Measurements from ENCODE around the gene FHIP2A. TPM values are rescaled to one million over a fixed set of nuclear protein-coding genes. Genes with fewer than 3 reads are reported as not detected.

FHIP2A gene
- total RNA-seq, 1 experiment from 2014 or later: 10.8 TPM

DNA sequence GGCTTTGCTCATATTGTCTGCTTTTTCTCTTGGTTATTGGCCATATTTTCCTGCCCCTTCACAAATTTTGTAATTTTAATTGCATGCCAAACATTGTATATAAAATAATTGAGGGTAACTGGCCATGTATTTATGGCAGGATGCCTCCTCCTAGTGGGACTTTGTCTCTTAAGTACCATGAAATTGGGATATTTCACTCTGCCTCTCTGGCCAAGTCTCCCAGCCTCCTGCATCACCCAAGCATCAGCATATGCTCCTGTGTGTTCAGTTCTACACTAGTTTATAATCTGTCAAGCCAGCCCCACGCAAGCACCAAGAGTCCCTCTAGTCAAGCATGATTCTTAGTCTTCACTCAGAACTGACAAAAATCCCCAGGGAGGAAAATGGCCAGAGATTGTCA lies 44.2 kb upstream of the FHIP2A start:
- Mint-ChIP-seq H3K4me1 (ENCODE audit: low read depth, unreplicated experiment) (peaks cover 34% of the 10 kb centered on the region), H3K27me3 (ENCODE audit: unreplicated experiment) (no peaks in the 10 kb centered on the region), H3K4me3 (ENCODE audit: low read depth, unreplicated experiment) (no peak overlapping the region), H3K9me3 (ENCODE audit: low read depth, unreplicated experiment) (no peaks in the 10 kb centered on the region), H3K27ac (ENCODE audit: unreplicated experiment) (no peak overlapping the region), H3K36me3 (ENCODE audit: insufficient read depth, unreplicated experiment) (no peaks in the 10 kb centered on the region)
- no peak for DNase-seq
- BruUV-seq (replicated peaks): no TSS peak
- CTCF ChIA-PET: no interaction called here
- TF ChIP-seq, protein P1, sequence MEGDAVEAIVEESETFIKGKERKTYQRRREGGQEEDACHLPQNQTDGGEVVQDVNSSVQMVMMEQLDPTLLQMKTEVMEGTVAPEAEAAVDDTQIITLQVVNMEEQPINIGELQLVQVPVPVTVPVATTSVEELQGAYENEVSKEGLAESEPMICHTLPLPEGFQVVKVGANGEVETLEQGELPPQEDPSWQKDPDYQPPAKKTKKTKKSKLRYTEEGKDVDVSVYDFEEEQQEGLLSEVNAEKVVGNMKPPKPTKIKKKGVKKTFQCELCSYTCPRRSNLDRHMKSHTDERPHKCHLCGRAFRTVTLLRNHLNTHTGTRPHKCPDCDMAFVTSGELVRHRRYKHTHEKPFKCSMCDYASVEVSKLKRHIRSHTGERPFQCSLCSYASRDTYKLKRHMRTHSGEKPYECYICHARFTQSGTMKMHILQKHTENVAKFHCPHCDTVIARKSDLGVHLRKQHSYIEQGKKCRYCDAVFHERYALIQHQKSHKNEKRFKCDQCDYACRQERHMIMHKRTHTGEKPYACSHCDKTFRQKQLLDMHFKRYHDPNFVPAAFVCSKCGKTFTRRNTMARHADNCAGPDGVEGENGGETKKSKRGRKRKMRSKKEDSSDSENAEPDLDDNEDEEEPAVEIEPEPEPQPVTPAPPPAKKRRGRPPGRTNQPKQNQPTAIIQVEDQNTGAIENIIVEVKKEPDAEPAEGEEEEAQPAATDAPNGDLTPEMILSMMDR (IDR thresholded peaks at IDR 0.05; ENCODE audit: unreplicated experiment): no peak
- intact Hi-C loops (cut with micrococcal nuclease; ENCODE audit: unreplicated experiment): no loop called here

DNA sequence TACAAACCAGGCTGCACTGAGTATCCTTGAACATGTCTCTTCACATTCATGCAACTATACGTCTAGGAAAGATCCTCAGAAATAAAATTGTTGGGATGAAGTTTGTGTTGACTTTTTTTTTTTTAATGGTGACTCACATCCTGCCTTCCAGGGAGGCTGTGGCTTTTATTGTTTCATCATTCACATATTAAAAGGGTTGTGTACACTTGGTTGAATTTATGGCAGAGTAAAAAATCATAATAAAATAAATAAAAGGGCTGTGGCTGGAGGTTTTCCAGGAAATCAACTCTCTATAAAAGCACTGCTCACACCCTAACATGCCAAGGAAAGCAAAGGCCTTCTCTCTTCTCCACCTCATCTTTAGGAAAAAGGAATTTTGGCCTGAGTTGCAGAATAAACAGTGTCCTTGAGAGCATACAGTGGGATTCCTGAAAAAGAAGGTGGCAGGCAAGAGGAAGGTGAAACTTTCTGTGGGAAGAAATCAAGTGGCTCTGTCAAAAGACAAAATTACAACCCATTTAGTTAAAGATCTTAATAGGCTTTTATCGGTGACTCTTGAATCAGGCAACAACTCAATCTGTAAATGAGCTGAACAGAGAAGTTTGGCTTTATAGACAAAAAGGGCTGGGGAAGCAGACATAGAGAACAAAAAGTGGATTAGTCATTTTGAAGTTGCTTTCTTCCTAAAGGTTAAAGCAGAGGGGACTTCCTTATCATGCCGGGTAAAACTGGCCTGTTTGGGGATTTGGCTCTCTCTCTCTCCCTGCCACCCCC lies 41.6 kb upstream of the FHIP2A start:
- Mint-ChIP-seq H3K27me3 (ENCODE audit: unreplicated experiment) (no peaks in the 10 kb centered on the region), H3K9me3 (ENCODE audit: low read depth, unreplicated experiment) (no peaks in the 10 kb centered on the region), H3K4me3 (ENCODE audit: low read depth, unreplicated experiment) (peak overlapping the region; percentile 39), H3K36me3 (ENCODE audit: insufficient read depth, unreplicated experiment) (no peaks in the 10 kb centered on the region), H3K4me1 (ENCODE audit: low read depth, unreplicated experiment) (peaks cover 45% of the 10 kb centered on the region), H3K27ac (ENCODE audit: unreplicated experiment) (peak overlapping the region; percentile 95)
- TF ChIP-seq, protein P1 (IDR thresholded peaks at IDR 0.05; ENCODE audit: unreplicated experiment): no peak
- intact Hi-C loops (cut with micrococcal nuclease; ENCODE audit: unreplicated experiment): no loop called here
- DNase-seq: no peak
- CTCF ChIA-PET: interaction anchor here (0.6 kb wide), 1 partner anchor 76 kb away, joined by 4 read pairs; no protein-coding TSS in a partner anchor
- no TSS peak for BruUV-seq (replicated peaks)

DNA sequence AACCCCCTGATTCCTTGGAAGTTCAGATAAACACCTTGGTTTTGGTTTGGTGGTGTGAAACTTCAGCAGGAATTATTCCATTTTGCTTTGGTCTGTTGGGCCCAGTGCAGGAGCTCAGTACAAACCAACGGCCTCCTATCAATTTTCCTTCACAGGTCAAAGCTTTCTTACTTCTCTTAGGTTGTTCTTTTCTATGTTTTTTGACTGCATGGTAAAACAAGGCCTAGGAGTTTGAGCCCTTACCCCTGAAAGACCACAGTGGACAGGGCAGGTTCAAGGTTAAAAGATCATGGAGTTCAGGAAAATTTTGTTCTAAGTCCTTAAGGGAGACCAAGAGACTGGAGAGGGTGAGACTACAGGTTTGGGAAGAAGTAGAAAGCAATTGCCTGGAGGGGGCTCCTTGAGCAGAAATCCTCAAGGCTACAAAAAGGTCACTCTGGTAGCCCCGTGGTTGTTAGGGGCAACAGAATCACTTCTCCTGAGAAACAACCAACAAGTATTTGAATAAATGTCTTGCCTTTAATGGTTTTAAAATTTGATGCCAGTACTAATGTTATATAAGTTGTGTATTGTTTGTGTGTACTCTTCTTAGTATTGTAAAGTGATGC lies 40.9 kb upstream of the FHIP2A start:
- no peak for DNase-seq
- intact Hi-C loops (cut with micrococcal nuclease; ENCODE audit: unreplicated experiment): no loop called here
- TF ChIP-seq, protein P1 (IDR thresholded peaks at IDR 0.05; ENCODE audit: unreplicated experiment): no peak
- Mint-ChIP-seq H3K4me3 (ENCODE audit: low read depth, unreplicated experiment) (peak overlapping the region; percentile 39), H3K36me3 (ENCODE audit: insufficient read depth, unreplicated experiment) (no peaks in the 10 kb centered on the region), H3K27me3 (ENCODE audit: unreplicated experiment) (no peaks in the 10 kb centered on the region), H3K9me3 (ENCODE audit: low read depth, unreplicated experiment) (no peaks in the 10 kb centered on the region), H3K4me1 (ENCODE audit: low read depth, unreplicated experiment) (peaks cover 45% of the 10 kb centered on the region), H3K27ac (ENCODE audit: unreplicated experiment) (peak overlapping the region; percentile 95)
- no TSS peak for BruUV-seq (replicated peaks)
- CTCF ChIA-PET: interaction anchor here (0.6 kb wide), 1 partner anchor 76 kb away, joined by 4 read pairs; no protein-coding TSS in a partner anchor

DNA sequence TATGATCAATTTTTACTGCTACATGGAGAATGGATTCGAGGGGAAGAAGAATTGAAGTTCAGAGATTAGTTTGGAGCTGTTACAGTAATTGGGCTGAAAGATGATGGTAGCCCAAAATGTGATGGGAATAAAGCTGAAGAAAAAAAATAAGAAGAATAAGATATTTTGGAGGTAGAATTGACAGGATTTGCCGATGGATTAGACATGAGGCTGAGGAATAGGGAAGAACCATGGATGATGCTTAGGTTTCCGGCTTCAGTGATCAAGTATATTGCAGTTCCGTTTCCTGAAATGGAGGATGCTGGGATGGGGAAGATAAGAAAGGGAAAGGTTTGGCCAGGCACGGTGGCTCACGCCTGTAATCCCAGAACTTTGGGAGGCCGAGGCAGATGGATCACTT lies 38.9 kb upstream of the FHIP2A start:
- CTCF ChIA-PET: no interaction called here
- H3K27ac Mint-ChIP-seq (ENCODE audit: unreplicated experiment): no peak overlapping the region
- no peaks in the 10 kb centered on the region for H3K9me3 Mint-ChIP-seq (ENCODE audit: low read depth, unreplicated experiment)
- no peaks in the 10 kb centered on the region for H3K27me3 Mint-ChIP-seq (ENCODE audit: unreplicated experiment)
- H3K4me1 Mint-ChIP-seq (ENCODE audit: low read depth, unreplicated experiment): peaks cover 40% of the 10 kb centered on the region
- BruUV-seq (replicated peaks): no TSS peak
- DNase-seq: no peak
- TF ChIP-seq, protein P1 (IDR thresholded peaks at IDR 0.05; ENCODE audit: unreplicated experiment): no peak
- no peaks in the 10 kb centered on the region for H3K36me3 Mint-ChIP-seq (ENCODE audit: insufficient read depth, unreplicated experiment)
- intact Hi-C loops (cut with micrococcal nuclease; ENCODE audit: unreplicated experiment): no loop called here
- H3K4me3 Mint-ChIP-seq (ENCODE audit: low read depth, unreplicated experiment): no peak overlapping the region

Measured in Calu3 (cell line).